MM.1S (cell line): Measurements from ENCODE around the gene MOXD1.

Source experiments
- CTCF ChIP-seq: fragments of 300-600 bp; sonication (generic); IDR thresholded peaks from 2 replicates; pipeline ENCODE4 v1.5.1; 2016; ENCODE audit warnings: antibody characterized with exemption, low read length, mixed read lengths
- EZH2phosphoT487 ChIP-seq: fragments of 300-600 bp; sonication (generic); IDR thresholded peaks from 2 replicates; pipeline ENCODE4 v1.6.1; 2018; ENCODE audit warnings: antibody characterized with exemption, low read length

- TF ChIP-seq CTCF (no peak), EZH2phosphoT487 (no peak)
Observed at GRCh38 chr6:132251711-132252110, 149.6 kb downstream of the MOXD1 start.
